ENCODE data around the gene DYSF.

DYSF gene

DNA sequence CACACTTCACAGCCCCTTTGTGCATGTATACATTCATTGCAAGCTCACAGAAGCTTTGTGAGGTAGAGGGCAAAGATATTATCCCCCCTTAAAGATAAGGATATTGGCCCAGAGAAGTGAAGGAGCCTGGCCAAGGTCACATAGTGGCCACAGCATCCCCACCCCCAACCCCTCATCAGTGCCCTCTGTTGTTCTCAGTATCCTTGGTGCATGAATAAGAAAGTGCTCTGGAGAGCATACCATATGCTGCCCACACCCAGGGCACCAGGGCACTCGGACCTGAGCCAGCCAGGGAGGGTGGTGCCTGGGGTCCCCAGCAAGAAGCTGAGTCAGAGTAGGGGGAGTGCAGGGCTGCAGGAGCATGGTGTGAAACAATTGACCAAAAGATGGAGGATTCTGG is 3.3 kb downstream of the DYSF start:
- DNase-seq (ENCODE audit: low read depth): no peak

DNA sequence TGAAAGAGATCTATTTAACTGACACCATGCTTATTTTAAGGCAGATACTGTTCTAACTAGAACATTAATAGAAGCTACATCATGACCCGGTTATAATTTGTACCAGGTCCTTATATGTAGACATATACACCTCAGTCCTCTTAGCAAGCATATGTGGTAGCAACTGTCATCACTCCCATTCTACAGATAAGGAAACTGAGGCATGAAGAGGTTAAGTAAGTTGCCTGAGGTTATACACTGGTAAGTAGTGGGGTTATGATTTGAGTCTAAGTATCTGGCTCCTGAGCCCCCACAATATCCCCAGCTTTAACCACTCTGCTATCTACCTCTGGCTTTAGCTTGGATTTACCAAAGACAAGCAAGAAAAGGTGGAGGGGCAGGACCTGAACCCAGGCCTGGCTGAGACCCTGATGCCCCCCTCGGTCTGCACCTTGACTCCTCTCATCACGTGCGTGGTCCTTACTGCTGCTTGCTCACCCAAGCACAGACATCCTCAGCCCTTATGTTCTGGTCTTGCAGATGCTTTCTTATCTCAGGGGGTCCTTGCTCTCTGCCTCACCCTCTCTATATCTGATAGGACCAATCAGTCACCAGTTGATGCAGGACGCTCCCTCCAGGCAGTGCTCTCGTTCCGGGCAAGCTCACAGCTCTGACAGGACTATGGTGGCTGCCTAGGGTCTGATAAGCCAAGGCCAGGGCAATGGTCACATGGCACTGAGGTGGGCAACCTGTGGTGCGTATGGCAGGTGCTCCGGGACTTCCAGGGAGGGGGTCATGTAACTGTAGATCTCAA is 4.0 kb downstream of the DYSF start:
- no peak for DNase-seq (ENCODE audit: low read depth)

DNA sequence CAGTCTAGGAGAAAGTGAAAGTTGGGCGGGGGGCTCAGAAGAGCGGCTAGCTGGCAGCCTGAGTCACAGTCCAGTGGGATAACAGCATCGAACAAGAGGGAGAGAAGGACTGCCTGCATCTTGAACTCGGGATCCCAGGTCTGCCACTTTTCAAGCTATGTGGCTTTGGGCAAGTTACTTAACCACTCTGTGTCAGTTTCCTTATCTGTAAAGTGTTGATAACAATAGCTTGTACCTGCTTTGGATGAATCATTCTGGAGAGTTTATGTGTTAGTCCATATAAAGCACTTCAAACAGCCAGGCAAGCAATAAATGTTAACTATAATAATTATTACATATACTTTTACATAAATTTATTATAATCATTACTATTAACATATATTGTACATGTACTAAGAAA is 4.6 kb downstream of the DYSF start:
- no peak for DNase-seq (ENCODE audit: low read depth)

DNA sequence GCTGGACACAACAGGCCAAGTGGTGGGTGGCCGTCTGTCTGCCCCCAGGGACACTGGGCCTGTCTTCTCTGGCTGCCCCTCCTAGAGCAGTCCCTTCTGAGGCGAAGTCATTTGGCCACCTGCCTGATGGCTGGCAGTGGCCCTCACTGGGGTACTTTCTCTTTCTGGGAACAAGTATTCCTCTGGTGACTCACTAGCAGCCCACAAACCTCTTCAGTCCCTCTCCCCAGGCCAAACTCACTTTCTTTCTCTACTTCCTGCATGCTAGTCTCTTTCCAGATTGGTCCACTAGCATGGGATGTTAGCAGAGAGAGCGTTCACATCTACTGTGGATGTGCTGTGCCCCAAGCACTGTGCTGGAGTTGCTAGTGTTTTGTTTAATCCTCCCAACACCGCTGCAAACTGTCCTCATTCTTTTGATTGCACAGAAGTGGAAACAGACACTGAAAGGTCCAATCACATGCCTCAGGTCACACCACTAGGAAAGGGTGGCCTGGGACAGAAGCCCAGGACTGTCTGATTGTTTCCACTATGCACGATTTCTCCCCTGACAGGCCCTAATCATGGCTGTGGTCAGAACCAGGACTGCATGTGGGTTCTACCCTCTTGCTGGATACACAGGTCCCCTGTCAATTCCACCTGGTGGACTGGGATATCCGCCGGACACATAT is 5.2 kb downstream of the DYSF start:
- DNase-seq (ENCODE audit: low read depth): no peak

DNA sequence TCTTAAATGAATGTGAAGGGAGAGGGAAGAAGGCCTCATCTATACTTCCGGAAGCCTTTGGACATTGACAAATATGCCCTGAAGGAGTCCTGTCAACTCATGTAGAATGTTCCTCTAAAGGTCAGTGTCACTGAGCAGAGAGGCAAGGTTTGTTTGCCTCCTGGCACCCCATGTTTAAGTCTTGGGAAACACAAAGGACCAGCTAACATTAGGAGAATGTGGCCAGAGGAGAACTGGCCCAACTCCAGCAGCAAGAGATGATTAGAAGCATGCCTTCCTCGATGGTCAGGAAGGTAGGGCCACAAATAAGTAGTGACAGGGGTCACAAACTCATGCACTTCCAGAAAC is 5.7 kb downstream of the DYSF start:
- no peak for DNase-seq (ENCODE audit: low read depth)

DNA sequence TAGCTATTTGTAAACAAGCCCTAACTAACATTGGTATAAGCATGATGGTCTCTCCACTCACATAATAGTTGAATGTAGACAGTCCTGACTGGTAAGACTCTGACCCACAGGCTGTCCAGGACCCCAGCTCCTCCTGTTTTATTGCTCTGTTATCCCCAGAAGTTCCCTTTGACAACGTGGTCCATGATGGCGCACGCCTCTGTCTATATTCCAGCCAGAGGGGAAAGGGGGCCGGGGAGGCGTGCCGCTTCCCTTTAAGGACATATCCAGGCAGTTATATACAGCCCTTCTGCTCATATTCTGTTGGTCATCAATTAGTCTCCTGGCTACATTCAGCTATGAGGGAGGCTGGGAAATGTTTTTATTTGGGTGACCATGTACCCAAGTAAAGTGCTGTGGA is 6.7 kb downstream of the DYSF start:
- no peak for DNase-seq (ENCODE audit: low read depth)

DNA sequence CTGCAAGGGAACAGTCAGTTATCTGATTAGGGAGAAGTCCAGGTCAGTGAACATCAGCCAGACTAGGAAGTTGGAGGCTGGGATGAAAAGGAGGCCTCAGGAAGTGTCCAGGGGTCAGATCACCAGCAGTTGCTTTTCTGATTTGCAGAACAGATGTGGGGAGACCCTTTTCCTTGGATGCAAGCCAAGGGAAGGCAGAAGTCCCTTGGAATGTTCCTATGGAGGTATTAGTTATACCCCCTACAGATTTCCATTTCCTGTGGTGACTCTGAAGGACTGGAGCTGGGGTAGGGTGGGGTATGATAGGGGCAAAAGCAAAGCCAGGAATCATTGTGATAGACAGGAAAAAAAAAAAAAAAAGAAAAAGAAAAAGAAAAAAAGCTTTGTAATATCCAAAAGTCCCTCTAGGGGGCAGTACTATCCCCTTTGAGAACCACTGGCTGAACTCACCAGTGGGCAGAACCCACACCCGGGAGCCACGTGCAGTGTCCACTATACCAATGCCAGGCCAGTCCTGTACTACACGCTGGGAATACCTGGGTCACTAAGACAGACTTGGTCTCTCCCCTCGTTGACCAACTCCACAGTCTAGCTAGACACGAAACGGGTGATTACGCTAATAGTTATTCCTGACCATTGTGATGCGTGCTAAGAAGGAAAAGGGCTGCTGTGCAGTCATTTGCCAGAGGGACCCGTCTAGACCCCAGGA is 7.4 kb downstream of the DYSF start:
- no peak for DNase-seq (ENCODE audit: low read depth)

DNA sequence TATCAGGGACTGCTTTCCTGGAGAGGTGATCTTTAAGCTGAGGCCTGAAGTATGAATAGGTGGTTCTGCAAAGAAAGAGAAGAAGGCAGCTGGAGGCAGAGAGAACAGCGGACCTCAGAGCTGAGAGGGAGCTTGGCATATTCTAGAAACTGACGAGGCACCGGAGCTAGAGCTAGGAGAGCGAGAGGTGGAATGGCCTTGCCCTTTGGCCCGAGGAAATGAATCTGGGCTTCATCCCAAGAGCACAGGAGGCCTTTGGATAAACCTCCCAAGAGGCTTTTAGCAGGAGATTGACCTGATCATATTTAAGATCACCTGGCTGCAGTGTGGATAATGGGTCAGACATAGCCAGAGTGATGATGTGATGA is 7.9 kb downstream of the DYSF start:
- DNase-seq (ENCODE audit: low read depth): no peak

DNA sequence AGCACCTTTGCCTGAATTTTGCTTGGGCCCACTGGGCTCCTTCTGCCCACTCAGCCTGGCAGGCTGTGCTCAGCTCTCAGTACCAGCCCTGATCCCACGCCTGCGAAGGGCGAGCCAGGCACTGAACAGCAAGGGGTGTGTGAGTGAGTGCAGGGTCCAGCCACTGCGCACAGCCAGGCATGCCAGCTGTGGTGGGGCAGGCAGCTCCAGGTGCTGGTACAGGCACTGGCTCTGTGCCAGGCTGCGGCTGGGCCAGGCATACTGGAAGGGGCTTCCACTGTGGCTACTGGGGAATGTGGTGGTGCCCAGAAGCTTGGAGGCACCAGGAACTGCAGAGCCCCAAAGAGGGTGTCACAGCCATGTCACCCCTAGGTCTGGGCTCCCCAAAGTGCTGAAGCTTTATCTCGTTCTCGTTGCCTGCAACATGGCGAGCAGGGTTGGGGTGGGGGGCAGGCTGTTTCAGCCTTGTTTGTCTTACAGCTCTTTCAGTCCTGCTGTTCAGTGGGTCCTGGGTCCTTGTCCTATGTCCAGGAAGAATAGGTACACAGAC is 8.8 kb downstream of the DYSF start:
- DNase-seq (ENCODE audit: low read depth): no peak

DNA sequence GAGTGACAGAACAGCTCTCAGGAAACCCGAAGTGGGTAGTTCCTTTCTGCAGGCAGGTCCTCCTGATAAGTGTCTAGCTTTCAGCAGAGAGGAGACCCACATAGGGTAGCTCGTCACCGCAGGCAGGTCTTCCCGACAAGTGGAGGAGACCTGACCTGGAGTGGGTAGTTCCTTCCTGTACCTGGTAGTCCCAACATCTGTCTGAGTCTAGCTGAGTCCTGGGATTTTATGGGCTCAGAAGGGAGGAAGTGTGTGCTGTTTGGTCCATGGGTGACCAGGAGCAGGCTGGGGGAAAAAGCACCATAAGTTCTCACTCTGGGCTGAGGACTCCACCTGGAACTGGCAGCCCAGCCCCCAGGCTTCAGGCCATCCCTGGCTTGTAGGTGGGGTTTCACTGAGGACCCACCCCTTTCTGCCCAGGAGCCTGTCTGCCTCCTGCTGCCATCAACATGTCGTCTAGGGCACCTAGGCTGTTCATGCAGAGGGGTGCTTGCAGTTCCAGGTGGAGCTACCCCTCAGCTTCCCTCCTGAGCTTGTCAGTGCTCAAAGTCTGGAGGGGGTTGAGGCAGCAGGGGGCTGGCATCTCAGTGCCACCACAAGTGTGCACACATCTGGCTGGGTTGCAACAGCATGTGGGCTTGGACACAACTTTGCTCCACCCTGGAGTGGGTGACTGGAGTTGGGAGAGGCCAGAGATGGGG is 9.4 kb downstream of the DYSF start:
- DNase-seq (ENCODE audit: low read depth): no peak

DNA sequence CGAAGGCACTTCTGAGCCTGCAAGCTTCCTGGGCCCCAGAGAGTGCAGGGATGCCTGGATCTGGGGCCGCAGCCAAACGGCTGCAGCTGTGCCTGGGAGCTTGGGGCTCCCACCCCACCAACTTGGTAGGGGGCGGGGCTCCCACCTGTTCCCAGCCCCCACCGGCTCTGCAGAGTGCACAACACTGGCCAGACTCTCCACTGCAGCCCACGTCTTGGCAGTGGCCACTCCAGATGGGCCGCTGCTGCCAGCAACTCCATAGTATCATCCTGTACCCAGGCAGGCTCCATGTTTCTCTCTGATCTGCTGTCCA is 9.9 kb downstream of the DYSF start:
- no peak for DNase-seq (ENCODE audit: low read depth)

DNA sequence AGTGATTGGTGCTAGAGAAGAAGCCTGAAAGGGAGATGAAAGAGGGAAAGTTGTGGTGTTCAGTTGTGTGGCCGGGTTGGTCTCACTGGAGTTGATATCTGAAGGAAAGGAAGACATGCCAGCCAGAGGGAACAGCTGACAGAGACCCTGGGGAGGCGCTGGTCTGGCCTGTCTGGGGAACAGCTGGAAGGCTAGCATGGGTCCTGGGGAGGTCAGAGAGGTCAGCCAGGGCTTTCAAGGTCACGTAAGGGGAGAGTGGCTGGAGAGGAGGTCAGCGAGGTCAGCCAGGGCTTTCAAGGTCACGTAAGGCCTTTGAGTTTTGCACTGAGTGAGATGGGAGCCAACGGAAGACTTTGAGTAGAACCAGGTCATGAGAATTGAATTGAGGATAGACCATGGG is 11.0 kb downstream of the DYSF start:
- no peak for DNase-seq (ENCODE audit: low read depth)

DNA sequence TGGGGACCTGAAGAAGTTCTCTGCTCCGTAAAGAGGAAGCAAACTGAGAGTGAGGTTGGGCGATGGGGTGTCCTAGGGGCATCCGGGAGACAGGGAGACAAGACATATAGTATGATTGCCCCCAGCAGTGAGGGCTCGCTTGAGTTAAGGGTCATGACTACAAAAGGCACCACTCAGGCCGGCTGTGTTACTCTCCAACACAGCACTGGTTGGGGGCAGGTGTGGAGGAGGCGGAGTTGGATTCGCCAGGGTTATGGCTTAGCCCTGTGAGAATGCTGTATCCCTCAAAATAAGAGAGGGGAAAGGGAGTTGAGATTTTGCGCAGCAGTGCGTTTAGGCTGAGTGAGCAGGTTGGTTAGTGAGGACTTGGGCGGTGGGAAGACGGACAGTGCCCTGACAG is 12.0 kb downstream of the DYSF start:
- DNase-seq (ENCODE audit: low read depth): no peak

DNA sequence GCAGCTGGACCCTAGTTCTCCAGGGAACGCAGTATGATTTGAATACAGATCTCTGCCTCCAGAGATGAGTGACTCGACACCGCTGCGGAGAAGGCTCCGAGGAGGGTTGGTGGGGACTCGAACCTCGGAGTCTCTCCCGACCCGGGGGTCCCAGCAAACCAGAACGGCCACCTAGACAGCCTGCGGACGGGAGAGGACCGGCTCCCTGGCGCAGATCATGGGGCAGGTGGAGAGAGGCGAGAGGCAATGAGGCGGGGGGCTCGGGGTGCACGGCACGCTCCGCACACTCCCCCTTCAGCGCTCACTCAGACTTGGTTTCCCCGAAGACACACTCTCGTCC is 12.6 kb downstream of the DYSF start:
- DNase-seq (ENCODE audit: low read depth): no peak

DNA sequence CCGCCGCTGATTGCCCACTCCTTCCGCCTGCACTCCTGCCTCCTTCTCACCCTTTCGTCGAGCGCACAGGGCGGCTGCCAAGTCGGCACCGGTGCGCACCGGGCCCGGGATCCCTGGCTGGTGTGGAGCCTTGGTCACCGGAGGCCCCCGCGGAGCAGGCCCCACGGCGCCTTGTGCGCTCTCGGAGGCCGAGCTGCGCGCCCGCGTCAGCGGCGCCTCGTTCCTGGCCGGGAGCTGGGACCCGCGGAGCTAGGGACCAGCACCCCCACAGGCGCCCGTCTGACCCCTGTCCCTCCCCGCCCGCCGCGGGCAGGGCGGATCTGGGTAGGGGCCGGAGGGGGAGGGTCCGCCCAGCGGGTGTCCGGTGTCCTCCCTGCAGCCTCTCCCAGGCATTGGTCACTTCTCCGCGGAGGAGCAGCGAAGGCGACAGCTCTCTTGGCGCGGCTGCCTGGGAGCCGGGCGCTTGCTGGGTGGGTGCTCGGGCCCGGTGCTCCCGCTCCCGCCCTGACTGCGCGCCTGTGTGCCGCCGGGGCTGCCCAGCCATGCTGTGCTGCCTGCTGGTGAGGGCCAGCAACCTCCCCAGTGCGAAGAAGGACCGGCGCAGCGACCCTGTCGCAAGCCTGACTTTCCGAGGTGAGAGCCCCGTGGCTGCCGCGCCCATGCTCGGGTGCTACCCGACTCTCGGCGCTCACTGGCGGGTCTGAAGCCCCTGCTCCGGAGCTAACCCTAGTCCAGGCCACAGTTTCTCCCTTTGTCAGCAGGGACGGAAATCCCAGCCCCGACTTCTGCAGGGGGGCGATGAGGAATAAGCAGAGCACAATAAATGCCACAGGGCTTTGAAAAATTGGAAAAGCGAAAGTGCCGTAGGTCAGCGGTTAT is 13.2 kb downstream of the DYSF start:
- no peak for DNase-seq (ENCODE audit: low read depth)

DNA sequence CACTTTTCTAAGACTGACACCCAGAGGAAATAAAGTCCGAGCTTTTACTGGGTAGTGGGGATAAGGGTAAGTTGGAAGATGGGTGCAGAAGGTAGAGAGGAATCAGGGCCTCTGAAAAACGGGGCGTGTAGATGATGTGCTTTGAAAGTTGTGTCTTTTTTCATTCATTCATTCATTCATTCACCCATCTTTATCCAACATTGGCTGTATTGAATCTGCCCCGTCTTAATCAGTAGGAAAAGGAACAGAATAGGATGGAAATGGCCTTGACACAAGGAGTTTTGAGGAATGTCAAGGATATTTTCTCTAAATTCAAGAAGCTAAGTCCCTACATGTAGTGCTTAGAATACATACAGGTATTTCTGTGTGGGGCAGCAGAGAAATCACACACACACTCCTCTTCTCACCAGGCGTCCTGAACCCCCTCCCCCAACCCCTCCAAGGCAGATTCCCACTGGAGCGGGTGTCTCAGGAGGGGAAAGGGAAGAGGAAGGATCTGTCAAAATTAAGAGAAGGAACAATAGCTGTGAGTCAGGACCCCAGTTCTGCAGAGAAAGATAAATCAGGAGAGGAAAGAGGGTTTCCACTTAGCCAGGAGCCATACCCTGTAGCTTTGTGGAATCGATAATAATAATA is 13.9 kb downstream of the DYSF start:
- DNase-seq (ENCODE audit: low read depth): no peak

DNA sequence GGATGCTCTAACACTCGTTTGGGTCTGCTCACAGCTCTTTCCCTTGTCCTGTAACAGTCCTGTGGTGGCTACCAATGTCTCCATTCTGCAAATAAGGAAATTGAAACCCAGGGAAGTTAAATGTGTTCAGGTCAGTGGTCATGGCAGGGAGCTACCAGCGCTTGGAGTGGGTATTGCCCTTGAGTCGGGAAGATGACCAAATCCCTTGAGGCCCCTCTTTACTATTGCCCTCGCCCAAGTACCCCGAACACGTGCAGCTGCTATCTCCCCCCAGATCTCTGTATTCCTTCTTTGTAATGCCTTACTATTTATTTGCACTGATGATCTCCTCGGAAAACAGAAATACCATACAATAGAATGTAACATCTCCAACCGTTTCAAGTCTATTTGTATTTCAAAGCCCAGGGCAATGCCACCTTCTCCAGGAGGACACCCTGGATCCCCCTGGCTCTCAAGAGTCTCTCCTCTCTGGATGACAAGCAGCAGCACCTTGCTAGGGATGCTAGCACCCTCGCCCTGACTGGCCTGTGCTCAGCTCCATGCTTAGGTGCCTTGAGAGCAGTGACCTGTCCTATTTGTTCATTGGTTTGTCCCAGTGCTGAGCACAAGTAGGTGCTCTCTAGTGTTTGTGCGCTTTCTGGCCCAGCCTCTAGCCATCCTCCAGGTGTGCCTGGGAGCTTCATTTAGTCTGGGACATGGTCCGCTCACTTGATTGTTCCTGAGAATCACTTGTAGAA is 15.1 kb downstream of the DYSF start:
- no peak for DNase-seq (ENCODE audit: low read depth)

DNA sequence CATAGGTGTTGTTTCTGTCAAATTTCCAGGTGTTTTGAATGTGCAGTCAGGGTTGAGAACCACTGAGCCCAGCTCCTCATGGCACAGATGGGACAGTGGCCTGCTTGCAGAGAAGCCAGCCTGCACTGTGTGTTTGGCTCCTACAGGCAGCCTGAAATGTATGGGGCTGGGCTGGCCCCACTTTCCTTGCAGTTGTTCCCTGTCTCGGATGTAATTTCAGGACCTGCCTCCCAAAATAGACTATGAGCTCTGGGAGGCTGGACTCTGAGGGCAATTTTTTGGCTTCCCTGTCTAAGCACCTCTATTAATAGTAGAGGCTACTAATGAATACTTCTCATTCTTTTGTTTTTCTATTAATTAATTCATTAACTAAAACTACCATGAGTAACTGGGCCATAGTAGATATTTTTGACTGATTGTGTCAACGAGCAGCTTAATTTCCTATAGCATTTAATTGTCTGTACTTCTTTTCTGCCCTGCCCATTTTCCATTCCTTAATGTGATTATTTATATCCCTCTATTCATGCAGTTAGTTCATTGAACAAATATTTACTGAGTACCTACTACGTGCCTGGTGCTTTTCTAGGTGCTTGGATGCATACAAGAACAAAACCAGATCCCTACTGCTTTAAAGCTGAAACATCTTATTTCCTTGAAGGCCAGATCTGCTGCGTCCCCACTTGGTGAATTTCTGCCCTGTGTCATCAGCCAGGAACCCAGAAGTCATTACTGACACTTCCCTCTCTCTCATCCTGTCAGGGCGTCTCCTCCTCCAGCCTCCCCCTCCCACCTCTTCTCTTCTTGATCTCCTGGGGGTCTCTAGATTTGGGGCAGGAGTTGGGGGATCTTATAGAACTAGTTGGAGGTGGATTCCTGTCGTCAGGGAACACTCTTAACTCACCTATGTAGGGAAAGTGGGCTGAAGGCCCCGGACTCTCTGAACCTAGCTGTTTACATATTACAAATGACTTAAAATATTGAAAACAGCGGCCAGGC is 16.3 kb downstream of the DYSF start:
- no peak for DNase-seq (ENCODE audit: low read depth)

DNA sequence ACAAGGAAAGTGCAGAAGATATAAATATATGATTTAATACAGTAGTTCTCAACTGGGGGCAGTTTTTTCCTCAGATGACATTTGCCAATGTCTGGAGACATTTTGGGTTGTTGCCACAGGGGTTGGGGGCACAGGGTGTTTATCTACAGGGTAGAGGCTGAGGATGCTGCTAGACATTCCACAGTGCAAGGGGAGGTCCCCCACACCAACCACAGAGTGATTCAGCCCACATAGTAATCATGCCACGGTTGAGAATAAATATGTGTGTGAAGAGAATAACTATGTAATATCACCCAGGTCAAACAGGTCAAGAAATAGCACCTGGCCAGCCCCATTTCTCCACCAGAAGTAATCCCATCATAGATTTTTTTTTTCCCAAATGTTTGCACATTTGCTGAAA is 17.9 kb downstream of the DYSF start:
- DNase-seq (ENCODE audit: low read depth): no peak

Measured in stimulated activated CD8-positive, alpha-beta memory T cell treated with anti-CD3 and anti-CD28 coated beads, Interleukin-15, amount 100 ng/mL, for 1 hour (primary cell).